Raji (cell line): ENCODE data around the gene DNAH1.

ENCODE experiments used
- POLR2A ChIP-seq: IDR thresholded peaks from 2 replicates; pipeline ENCODE4 v1.6.1; 2011; ENCODE audit warnings: low read depth, low read length, control low read depth; ENCODE audit not compliant: insufficient read depth

The DNAH1 gene

GRCh38 chr3:52339612-52340011, 23.5 kb downstream of the DNAH1 start:
- TF ChIP-seq POLR2A, result no peak

- no peak for TF ChIP-seq POLR2A
Measured at GRCh38 chr3:52341123-52341522, 25.0 kb downstream of the DNAH1 start.

GRCh38 chr3:52343946-52344600, 28.0 kb downstream of the DNAH1 start:
- TF ChIP-seq POLR2A, result no peak

GRCh38 chr3:52345521-52346109, 29.5 kb downstream of the DNAH1 start:
- TF ChIP-seq POLR2A, result no peak

- no peak for TF ChIP-seq POLR2A
Measured at GRCh38 chr3:52346623-52347530, 30.8 kb downstream of the DNAH1 start.

GRCh38 chr3:52347716-52348635, 31.9 kb downstream of the DNAH1 start:
- TF ChIP-seq POLR2A, result no peak

GRCh38 chr3:52349131-52349530, 33.0 kb downstream of the DNAH1 start:
- TF ChIP-seq POLR2A, result no peak

GRCh38 chr3:52349611-52350395, 33.7 kb downstream of the DNAH1 start:
- no peak for TF ChIP-seq POLR2A

- no peak for TF ChIP-seq POLR2A
Measured at GRCh38 chr3:52350416-52350815, 34.3 kb downstream of the DNAH1 start.

- no peak for TF ChIP-seq POLR2A
Measured at GRCh38 chr3:52350981-52351761, 35.1 kb downstream of the DNAH1 start.

- no peak for TF ChIP-seq POLR2A
Measured at GRCh38 chr3:52351762-52352368, 35.7 kb downstream of the DNAH1 start.

- no peak for TF ChIP-seq POLR2A
Measured at GRCh38 chr3:52352566-52352965, 36.4 kb downstream of the DNAH1 start.

- TF ChIP-seq POLR2A, result no peak
Measured at GRCh38 chr3:52353291-52353855, 37.3 kb downstream of the DNAH1 start.
